B cell (primary cell): ENCODE data around the gene UBQLN4. TPM values are rescaled to one million over a fixed set of nuclear protein-coding genes. Genes with fewer than 3 reads are reported as not detected.

Experiments
- ATAC-seq: fragments of 200-7000 bp; cut with Tn5 transposase; one replicate; pipeline ENCODE4 v1.10.0; 2021; ENCODE audit warnings: low read depth, mild to moderate bottlenecking, moderate number of reproducible peaks, moderate library complexity
- CTCF ChIA-PET: fragments of 350-600 bp; sonication (Branson Sonifier 250); formaldehyde crosslinking; loops from one replicate; lab custom pipeline; 2021; ENCODE audit warnings: antibody characterized with exemption, inconsistent platforms; lab: Charles Lee
- POLR2A ChIA-PET: fragments of 350-600 bp; sonication (Branson Sonifier 250); formaldehyde crosslinking; loops from one replicate; lab custom pipeline; 2021; ENCODE audit warnings: antibody characterized with exemption; lab: Charles Lee
- DNase-seq: peaks from one replicate; pipeline ENCODE4 v3.0.0; 2013
- H2AFZ ChIP-seq: 2 replicates; pipeline ENCODE4 v1.6.1; 2012; ENCODE audit warnings: mild to moderate bottlenecking, low read depth, low read length; ENCODE audit not compliant: insufficient read depth, poor library complexity, severe bottlenecking
- H3K27ac ChIP-seq, 2 donors: 1 replicate in 1 of 2; 2 replicates in 1 of 2; pipeline ENCODE4 v1.5.1; 2012 to 2013; ENCODE audit warnings: low read length in 2 of 2, mild to moderate bottlenecking in 2 of 2, moderate library complexity in 1 of 2
- H3K27me3 ChIP-seq, 4 experiments: fragments of 200-600 bp in 1 of 4; sonication (generic) in 1 of 4; replicated peaks in 1 of 4; 1 replicate in 2 of 4; 2 replicates in 2 of 4; pipeline versions ENCODE4 v1.6.1 to v1.7.0; 2013 to 2016; ENCODE audit warnings: low read length in 3 of 4, mild to moderate bottlenecking in 2 of 4, mixed read lengths in 1 of 4, moderate library complexity in 1 of 4; ENCODE audit not compliant: insufficient read depth in 4 of 4, control insufficient read depth in 3 of 4; ENCODE audit errors: control extremely low read depth in 1 of 4
- H3K36me3 ChIP-seq, 2 experiments: replicated peaks in 1 of 2; 1 replicate in 1 of 2; 2 replicates in 1 of 2; pipeline versions ENCODE4 v1.6.1 to v1.7.1; 2013; ENCODE audit warnings: low read length in 1 of 2; ENCODE audit not compliant: insufficient read depth in 2 of 2, control insufficient read depth in 1 of 2; ENCODE audit errors: control extremely low read depth in 1 of 2, extremely low read depth in 1 of 2
- H3K4me1 ChIP-seq, 2 donors: fragments of 200-600 bp in 1 of 2; sonication (generic) in 1 of 2; 1 replicate in 1 of 2; 2 replicates in 1 of 2; pipeline versions ENCODE4 v1.5.1 to v1.6.1; 2013 to 2017; ENCODE audit warnings: low read length in 2 of 2; ENCODE audit not compliant: control insufficient read depth in 2 of 2, insufficient read depth in 2 of 2
- H3K4me2 ChIP-seq: replicated peaks from 2 replicates; pipeline ENCODE3; 2012; ENCODE audit warnings: mild to moderate bottlenecking, low read depth, low read length; ENCODE audit not compliant: poor library complexity, severe bottlenecking
- H3K4me3 ChIP-seq, 5 experiments: fragments of 200-600 bp in 1 of 5; sonication (generic) in 1 of 5; 1 replicate in 3 of 5; 2 replicates in 2 of 5; pipeline versions ENCODE4 v1.5.1 to v1.7.0; 2011 to 2016; ENCODE audit warnings: low read length in 4 of 5, mild to moderate bottlenecking in 4 of 5, low read depth in 2 of 5, control low read depth in 1 of 5, moderate library complexity in 1 of 5; ENCODE audit not compliant: insufficient read depth in 1 of 5; ENCODE audit errors: control extremely low read depth in 1 of 5, extremely low read depth in 1 of 5
- H3K79me2 ChIP-seq: fragments of 200-600 bp; sonication (generic); one replicate; pipeline ENCODE4 v1.6.0; 2016; ENCODE audit warnings: low read length; ENCODE audit not compliant: control insufficient read depth, insufficient read depth
- H3K9ac ChIP-seq: fragments of 200-600 bp; sonication (generic); 2 replicates; pipeline ENCODE4 v1.6.1; 2017; ENCODE audit warnings: mild to moderate bottlenecking, low read length, moderate library complexity
- H3K9me3 ChIP-seq, 3 donors: one replicate each; pipeline versions ENCODE4 v1.6.1 to v1.7.1; 2013; ENCODE audit warnings: low read length in 2 of 3; ENCODE audit not compliant: control insufficient read depth in 2 of 3, insufficient read depth in 1 of 3; ENCODE audit errors: control extremely low read depth in 1 of 3
- H4K20me1 ChIP-seq: 2 replicates; pipeline ENCODE4 v1.6.0; 2012; ENCODE audit warnings: mild to moderate bottlenecking, low read length; ENCODE audit not compliant: insufficient read depth, control insufficient read depth, poor library complexity, severe bottlenecking
- H3K27ac Mint-ChIP-seq: one replicate; pipeline ENCODE4 v1.8.0; 2021; ENCODE audit warnings: mixed read lengths
- H3K27me3 Mint-ChIP-seq: one replicate; pipeline ENCODE4 v1.8.0; 2021; ENCODE audit warnings: mixed read lengths
- H3K4me1 Mint-ChIP-seq: one replicate; pipeline ENCODE4 v1.8.0; 2021; ENCODE audit warnings: mixed read lengths
- H3K4me3 Mint-ChIP-seq: one replicate; pipeline ENCODE4 v1.8.0; 2021; ENCODE audit warnings: mixed read lengths
- H3K9me3 Mint-ChIP-seq: one replicate; pipeline ENCODE4 v1.8.0; 2022; ENCODE audit warnings: mixed read lengths; ENCODE audit not compliant: insufficient read depth
- CTCF ChIP-seq: fragments of 200-600 bp; IDR thresholded peaks from one replicate; pipeline ENCODE4 v1.8.0; 2022; ENCODE audit warnings: antibody characterized with exemption, mild to moderate bottlenecking
- EZH2 ChIP-seq: IDR thresholded peaks from 2 replicates; pipeline ENCODE4 v1.6.1; 2012; ENCODE audit warnings: borderline replicate concordance, low read depth, mild to moderate bottlenecking, moderate library complexity, low read length; ENCODE audit not compliant: insufficient read depth, poor library complexity, severe bottlenecking
- WGBS: methylation state at CpG from one replicate; pipeline ENCODE4 v1.1.5; 2013; ENCODE audit warnings: missing lambda C conversion rate; ENCODE audit not compliant: insufficient coverage; 5-methylcytosine and 5-hydroxymethylcytosine counted together
- intact Hi-C: fragments of 100-400 bp; cut with micrococcal nuclease; formaldehyde crosslinking; loops from one replicate; pipeline ENCODE4 v1.10.0; 2022
- polyA plus RNA-seq: library from polyadenylated mRNA; depleted of rRNA; stranded (reverse); fragments of >200 nt; gene quantifications from 2 replicates; pipeline ENCODE4 v1.2.3, GENCODE V29; 2012
- total RNA-seq, 2 donors: library from RNA; stranded (reverse); fragments of 120-200 nt in 1 of 2; gene quantifications; 1 replicate in 1 of 2; 2 replicates in 1 of 2; pipeline versions ENCODE4 v1.2.3 to v1.2.4, GENCODE V29; 2013 to 2022

UBQLN4 gene
- total and polyA plus RNA-seq, 2 donors (not counting 1 experiment from before 2014, with no cell fraction given), result 20.9 to 39.0 TPM

GRCh38 chr1:156003923-156004188 is 49.7 kb downstream of the UBQLN4 start:
- Histone ChIP-seq H3K79me2 (no peaks in the 10 kb centered on the region), H4K20me1 (no peaks in the 10 kb centered on the region), H3K9ac (no peak overlapping the region), H3K36me3 (peaks cover 0 to 7% of the 10 kb centered on the region in 2 experiments), H3K27me3 (no peaks in the 10 kb centered on the region), H3K4me1 (no peaks in the 10 kb centered on the region), H3K9me3 (no peaks in the 10 kb centered on the region), H3K27ac (no peak overlapping the region), H3K4me3 (no peak overlapping the region), H3K4me2 (no peak overlapping the region), H2AFZ (no peak overlapping the region)
- ATAC-seq, result no peak
- Mint-ChIP-seq H3K27ac (no peak overlapping the region), H3K9me3 (no peaks in the 10 kb centered on the region), H3K4me1 (no peaks in the 10 kb centered on the region), H3K27me3 (no peaks in the 10 kb centered on the region), H3K4me3 (no peak overlapping the region)
- intact Hi-C loops, result no loop called here
- no peak for DNase-seq
- POLR2A ChIA-PET, result no interaction called here
- CTCF ChIA-PET, result no interaction called here
- no CpG with 5 or more reads among the region's 2 CpGs for WGBS
- TF ChIP-seq CTCF (no peak), EZH2 (no peak)

- Histone ChIP-seq H3K9me3 (no peaks in the 10 kb centered on the region), H4K20me1 (no peaks in the 10 kb centered on the region), H3K9ac (no peak overlapping the region), H3K36me3 (peaks cover 0 to 4% of the 10 kb centered on the region in 2 experiments), H3K4me3 (no peak overlapping the region), H2AFZ (no peak overlapping the region), H3K27me3 (no peaks in the 10 kb centered on the region), H3K27ac (no peak overlapping the region), H3K79me2 (no peaks in the 10 kb centered on the region), H3K4me1 (no peaks in the 10 kb centered on the region), H3K4me2 (no peak overlapping the region)
- no peak for DNase-seq
- intact Hi-C loops, result no loop called here
- no peak overlapping the region for H3K4me3 Mint-ChIP-seq
- ChIA-PET CTCF (interaction anchor here (1.1 kb wide), 1 partner anchor 13 kb away, joined by 3 read pairs; no protein-coding TSS in a partner anchor), POLR2A (no interaction called here)
- no peaks in the 10 kb centered on the region for H3K4me1 Mint-ChIP-seq
- 100% methylated on average over 1 of the region's 3 CpGs for WGBS
- H3K9me3 Mint-ChIP-seq, result no peaks in the 10 kb centered on the region
- TF ChIP-seq EZH2 (no peak), CTCF (no peak)
- no peaks in the 10 kb centered on the region for H3K27me3 Mint-ChIP-seq
- no peak overlapping the region for H3K27ac Mint-ChIP-seq
- no peak for ATAC-seq
Measured at GRCh38 chr1:156002188-156002911, 51.2 kb downstream of the UBQLN4 start.
